ENCODE results near the gene NAXD.

Gene NAXD

GRCh38 chr13:110640591-110641029 lies 25.3 kb downstream of the NAXD start:
- DNase-seq (ENCODE audit: extremely low spot score) = no peak
- TF ChIP-seq FOXK2 (IDR thresholded peaks at IDR 0.05) (no peak), ELF4 (IDR thresholded peaks at IDR 0.05) (no peak), ZNF384 (IDR thresholded peaks at IDR 0.05) (no peak), CTBP1 (IDR thresholded peaks at IDR 0.05; ENCODE audit: borderline replicate concordance) (no peak), LEF1 (IDR thresholded peaks at IDR 0.05; ENCODE audit: borderline replicate concordance) (no peak)
- ChIA-PET POLR2A (no interaction called here), CTCF (no interaction called here)

GRCh38 chr13:110641055-110642015 lies 26.0 kb downstream of the NAXD start:
- no peak for DNase-seq (ENCODE audit: extremely low spot score)
- POLR2A ChIA-PET = no interaction called here
- CTCF ChIA-PET = no interaction called here
- no peak for TF ChIP-seq PKNOX1 (IDR thresholded peaks at IDR 0.05)
- TF ChIP-seq CTBP1 (IDR thresholded peaks at IDR 0.05; ENCODE audit: borderline replicate concordance) = no peak
- no peak for TF ChIP-seq SP1 (IDR thresholded peaks at IDR 0.05)
- TF ChIP-seq HDGF (IDR thresholded peaks at IDR 0.05; ENCODE audit: borderline replicate concordance) = no peak
- no peak for TF ChIP-seq SUZ12 (IDR thresholded peaks at IDR 0.05)
- TF ChIP-seq ZNF384 (IDR thresholded peaks at IDR 0.05) = no peak
- TF ChIP-seq BHLHE40 (IDR thresholded peaks at IDR 0.05; ENCODE audit: borderline replicate concordance) = no peak
- TF ChIP-seq NFRKB (IDR thresholded peaks at IDR 0.05) = no peak
- no peak for TF ChIP-seq L3MBTL2 (conservative IDR thresholded peaks at IDR 0.05)
- no peak for TF ChIP-seq FOXM1 (IDR thresholded peaks at IDR 0.05; ENCODE audit: borderline replicate concordance)
- TF ChIP-seq ARNT (IDR thresholded peaks at IDR 0.05) = no peak
- no peak for TF ChIP-seq FOXK2 (IDR thresholded peaks at IDR 0.05)
- TF ChIP-seq TARDBP (IDR thresholded peaks at IDR 0.05) = no peak
- no peak for TF ChIP-seq LEF1 (IDR thresholded peaks at IDR 0.05; ENCODE audit: borderline replicate concordance)
- no peak for TF ChIP-seq ELF4 (IDR thresholded peaks at IDR 0.05)
- TF ChIP-seq FOXA1 (IDR thresholded peaks at IDR 0.05) = no peak

GRCh38 chr13:110642291-110642981 lies 27.1 kb downstream of the NAXD start:
- POLR2A ChIA-PET = no interaction called here
- CTCF ChIA-PET = no interaction called here
- DNase-seq (ENCODE audit: extremely low spot score) = no peak
- TF ChIP-seq CTBP1 (IDR thresholded peaks at IDR 0.05; ENCODE audit: borderline replicate concordance) (no peak), BHLHE40 (IDR thresholded peaks at IDR 0.05; ENCODE audit: borderline replicate concordance) (no peak), FOXK2 (IDR thresholded peaks at IDR 0.05) (no peak), PKNOX1 (IDR thresholded peaks at IDR 0.05) (no peak), ARNT (IDR thresholded peaks at IDR 0.05) (no peak)

GRCh38 chr13:110643324-110643723 lies 28.0 kb downstream of the NAXD start:
- no peak for DNase-seq (ENCODE audit: extremely low spot score)
- CTCF ChIA-PET = no interaction called here
- POLR2A ChIA-PET = no interaction called here
- TF ChIP-seq TARDBP (IDR thresholded peaks at IDR 0.05) = no peak

- CTCF ChIA-PET = no interaction called here
- no peak for DNase-seq (ENCODE audit: extremely low spot score)
- TF ChIP-seq NFRKB (IDR thresholded peaks at IDR 0.05) (no peak), L3MBTL2 (conservative IDR thresholded peaks at IDR 0.05) (no peak), TARDBP (IDR thresholded peaks at IDR 0.05) (no peak), ELF4 (IDR thresholded peaks at IDR 0.05) (no peak), FOXK2 (IDR thresholded peaks at IDR 0.05) (no peak), CTBP1 (IDR thresholded peaks at IDR 0.05; ENCODE audit: borderline replicate concordance) (no peak), ARNT (IDR thresholded peaks at IDR 0.05) (no peak), SP1 (IDR thresholded peaks at IDR 0.05) (no peak), FOXM1 (IDR thresholded peaks at IDR 0.05; ENCODE audit: borderline replicate concordance) (no peak), LEF1 (IDR thresholded peaks at IDR 0.05; ENCODE audit: borderline replicate concordance) (no peak), ZNF384 (IDR thresholded peaks at IDR 0.05) (no peak), BHLHE40 (IDR thresholded peaks at IDR 0.05; ENCODE audit: borderline replicate concordance) (no peak), HDGF (IDR thresholded peaks at IDR 0.05; ENCODE audit: borderline replicate concordance) (no peak)
- POLR2A ChIA-PET = interaction anchor here (0.6 kb wide), 1 partner anchor 10 kb away, joined by 3 read pairs; no protein-coding TSS in a partner anchor
These were observed 28.6 kb downstream of the NAXD start for GRCh38 chr13:110643768-110644421.

GRCh38 chr13:110644892-110645521 lies 29.7 kb downstream of the NAXD start:
- DNase-seq (ENCODE audit: extremely low spot score) = no peak
- ChIA-PET CTCF (interaction anchor here (0.6 kb wide), 1 partner anchor 8 kb away, joined by 4 read pairs; no protein-coding TSS in a partner anchor), POLR2A (no interaction called here)
- TF ChIP-seq SUZ12 (IDR thresholded peaks at IDR 0.05) = no peak
- TF ChIP-seq FOXA1 (IDR thresholded peaks at IDR 0.05) = no peak
- TF ChIP-seq ZNF384 (IDR thresholded peaks at IDR 0.05) = no peak
- no peak for TF ChIP-seq BHLHE40 (IDR thresholded peaks at IDR 0.05; ENCODE audit: borderline replicate concordance)
- TF ChIP-seq FOXK2 (IDR thresholded peaks at IDR 0.05) = no peak
- no peak for TF ChIP-seq LEF1 (IDR thresholded peaks at IDR 0.05; ENCODE audit: borderline replicate concordance)
- no peak for TF ChIP-seq ELF4 (IDR thresholded peaks at IDR 0.05)
- no peak for TF ChIP-seq ARNT (IDR thresholded peaks at IDR 0.05)
- no peak for TF ChIP-seq FOXM1 (IDR thresholded peaks at IDR 0.05; ENCODE audit: borderline replicate concordance)
- no peak for TF ChIP-seq TARDBP (IDR thresholded peaks at IDR 0.05)
- no peak for TF ChIP-seq NFRKB (IDR thresholded peaks at IDR 0.05)
